Measurements from ENCODE around the gene KCTD12.

Gene KCTD12

DNA sequence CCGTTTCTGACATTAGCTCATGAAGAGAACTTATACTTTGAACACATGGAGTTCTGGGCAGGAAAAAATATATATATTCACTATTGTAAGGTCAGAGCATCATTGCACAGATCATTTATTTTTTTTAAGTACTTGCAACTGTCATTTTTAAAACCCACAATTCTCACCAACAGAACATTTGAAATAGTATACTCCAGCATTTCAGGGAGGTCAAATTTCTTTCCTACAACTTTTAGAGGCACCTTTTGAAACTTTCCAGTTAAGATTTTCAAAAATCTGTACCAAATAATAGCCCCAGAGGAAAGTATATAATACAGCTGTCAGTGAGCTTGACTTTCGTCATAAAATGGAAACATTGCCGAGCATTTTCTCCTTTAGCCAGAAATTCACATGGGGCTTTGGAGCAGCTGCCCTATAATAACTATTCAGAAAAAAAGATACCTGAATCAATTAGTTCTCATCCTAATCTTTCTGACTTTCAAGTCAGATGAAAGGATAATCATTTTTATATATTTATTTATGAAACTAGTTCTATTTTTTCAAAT lies 10.9 kb downstream of the KCTD12 start:
- Histone ChIP-seq H3K27me3 (ENCODE audit: low read length) (no peaks in the 10 kb centered on the region), H3K79me2 (ENCODE audit: insufficient read depth, low read length) (no peaks in the 10 kb centered on the region), H3F3A (ENCODE audit: insufficient read depth) (no peaks in the 10 kb centered on the region), H3K4me2 (ENCODE audit: low read depth, low read length, poor library complexity, severe bottlenecking) (no peak overlapping the region), H4K20me1 (ENCODE audit: low read depth, low read length) (no peaks in the 10 kb centered on the region), H3K9me3 (ENCODE audit: insufficient read depth, low read length) (no peaks in the 10 kb centered on the region), H2AFZ (ENCODE audit: low read depth, low read length, severe bottlenecking) (no peak overlapping the region), H3K9me2 (replicated peaks; ENCODE audit: insufficient read depth, low read length) (no peaks in the 10 kb centered on the region), H3K36me3 (ENCODE audit: low read length) (no peaks in the 10 kb centered on the region), H3K27ac (ENCODE audit: low read depth, low read length) (no peak overlapping the region), H3K4me3 (ENCODE audit: insufficient read depth, low read length, poor library complexity, severe bottlenecking) (no peak overlapping the region), H3K9ac (ENCODE audit: low read length) (no peak overlapping the region)
- TF ChIP-seq, protein P1, sequence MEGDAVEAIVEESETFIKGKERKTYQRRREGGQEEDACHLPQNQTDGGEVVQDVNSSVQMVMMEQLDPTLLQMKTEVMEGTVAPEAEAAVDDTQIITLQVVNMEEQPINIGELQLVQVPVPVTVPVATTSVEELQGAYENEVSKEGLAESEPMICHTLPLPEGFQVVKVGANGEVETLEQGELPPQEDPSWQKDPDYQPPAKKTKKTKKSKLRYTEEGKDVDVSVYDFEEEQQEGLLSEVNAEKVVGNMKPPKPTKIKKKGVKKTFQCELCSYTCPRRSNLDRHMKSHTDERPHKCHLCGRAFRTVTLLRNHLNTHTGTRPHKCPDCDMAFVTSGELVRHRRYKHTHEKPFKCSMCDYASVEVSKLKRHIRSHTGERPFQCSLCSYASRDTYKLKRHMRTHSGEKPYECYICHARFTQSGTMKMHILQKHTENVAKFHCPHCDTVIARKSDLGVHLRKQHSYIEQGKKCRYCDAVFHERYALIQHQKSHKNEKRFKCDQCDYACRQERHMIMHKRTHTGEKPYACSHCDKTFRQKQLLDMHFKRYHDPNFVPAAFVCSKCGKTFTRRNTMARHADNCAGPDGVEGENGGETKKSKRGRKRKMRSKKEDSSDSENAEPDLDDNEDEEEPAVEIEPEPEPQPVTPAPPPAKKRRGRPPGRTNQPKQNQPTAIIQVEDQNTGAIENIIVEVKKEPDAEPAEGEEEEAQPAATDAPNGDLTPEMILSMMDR (IDR thresholded peaks at IDR 0.05; ENCODE audit: insufficient read depth, low read length, poor library complexity, severe bottlenecking), result no peak
- TF ChIP-seq EZH2phosphoT487 (conservative IDR thresholded peaks at IDR 0.05; ENCODE audit: low read length), result no peak

DNA sequence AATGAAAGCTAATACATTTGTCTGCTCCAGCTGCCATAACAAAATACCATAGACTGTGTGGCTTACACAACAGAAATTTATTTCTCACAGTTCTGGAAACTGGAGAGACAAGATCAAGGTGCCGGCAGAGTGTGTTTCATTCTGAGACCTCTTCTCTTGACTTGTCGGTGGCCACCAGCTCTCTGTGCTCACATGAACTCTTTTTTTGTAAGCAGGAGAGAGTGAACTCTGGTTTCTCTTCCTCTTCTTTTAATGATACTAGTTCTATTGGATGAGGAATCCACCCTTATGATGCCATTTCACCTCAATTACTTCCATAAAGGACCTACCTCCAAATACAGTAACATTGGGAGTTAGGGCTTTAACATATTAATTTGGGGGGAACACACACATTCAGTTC lies 11.7 kb downstream of the KCTD12 start:
- no peaks in the 10 kb centered on the region for H3K36me3 ChIP-seq (ENCODE audit: low read length)
- no peak overlapping the region for H3K4me3 ChIP-seq (ENCODE audit: insufficient read depth, low read length, poor library complexity, severe bottlenecking)
- TF ChIP-seq, protein P1 (IDR thresholded peaks at IDR 0.05; ENCODE audit: insufficient read depth, low read length, poor library complexity, severe bottlenecking), result no peak
- no peak overlapping the region for H3K9ac ChIP-seq (ENCODE audit: low read length)
- H3K9me3 ChIP-seq (ENCODE audit: insufficient read depth, low read length), result no peaks in the 10 kb centered on the region
- H3F3A ChIP-seq (ENCODE audit: insufficient read depth), result no peaks in the 10 kb centered on the region
- no peaks in the 10 kb centered on the region for H3K27me3 ChIP-seq (ENCODE audit: low read length)
- no peak overlapping the region for H3K4me2 ChIP-seq (ENCODE audit: low read depth, low read length, poor library complexity, severe bottlenecking)
- H3K79me2 ChIP-seq (ENCODE audit: insufficient read depth, low read length), result no peaks in the 10 kb centered on the region
- no peak overlapping the region for H2AFZ ChIP-seq (ENCODE audit: low read depth, low read length, severe bottlenecking)
- no peaks in the 10 kb centered on the region for H4K20me1 ChIP-seq (ENCODE audit: low read depth, low read length)
- no peak overlapping the region for H3K27ac ChIP-seq (ENCODE audit: low read depth, low read length)
- no peaks in the 10 kb centered on the region for H3K9me2 ChIP-seq (replicated peaks; ENCODE audit: insufficient read depth, low read length)

DNA sequence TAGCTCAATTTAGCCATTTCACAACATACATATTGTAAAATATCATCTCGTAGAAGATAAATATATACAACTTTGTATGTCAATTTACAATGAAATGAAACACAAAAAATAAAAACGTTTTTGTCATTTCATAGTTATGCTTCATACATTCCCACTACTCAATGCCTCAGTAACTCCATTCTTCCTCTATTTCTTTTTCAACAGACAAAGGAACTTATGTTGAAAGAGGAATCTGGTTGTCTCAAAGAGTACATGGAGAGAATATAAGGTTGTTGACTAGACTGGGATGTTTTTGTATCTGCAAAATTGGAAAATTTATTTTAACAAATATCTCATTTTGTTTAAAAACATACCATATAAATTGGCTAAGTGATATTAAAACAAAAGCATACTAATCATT lies 12.8 kb downstream of the KCTD12 start:
- Histone ChIP-seq H3K27me3 (ENCODE audit: low read length) (no peaks in the 10 kb centered on the region), H2AFZ (ENCODE audit: low read depth, low read length, severe bottlenecking) (no peak overlapping the region), H4K20me1 (ENCODE audit: low read depth, low read length) (no peaks in the 10 kb centered on the region), H3K27ac (ENCODE audit: low read depth, low read length) (no peak overlapping the region), H3K36me3 (ENCODE audit: low read length) (no peaks in the 10 kb centered on the region), H3K9me3 (ENCODE audit: insufficient read depth, low read length) (no peaks in the 10 kb centered on the region), H3F3A (ENCODE audit: insufficient read depth) (no peaks in the 10 kb centered on the region), H3K9me2 (replicated peaks; ENCODE audit: insufficient read depth, low read length) (no peaks in the 10 kb centered on the region), H3K79me2 (ENCODE audit: insufficient read depth, low read length) (no peaks in the 10 kb centered on the region), H3K9ac (ENCODE audit: low read length) (no peak overlapping the region), H3K4me3 (ENCODE audit: insufficient read depth, low read length, poor library complexity, severe bottlenecking) (no peak overlapping the region), H3K4me2 (ENCODE audit: low read depth, low read length, poor library complexity, severe bottlenecking) (no peak overlapping the region)
- TF ChIP-seq, protein P1 (IDR thresholded peaks at IDR 0.05; ENCODE audit: insufficient read depth, low read length, poor library complexity, severe bottlenecking), result no peak
- TF ChIP-seq EZH2phosphoT487 (conservative IDR thresholded peaks at IDR 0.05; ENCODE audit: low read length), result no peak

Data from SU-DHL-6 (cell line).